HG03520 (cell line): ENCODE measurements around the gene LRRC41.
A peak's percentile ranks its signal among the peaks of the same experiment; 100 is the strongest.
"Not testable (repeated sequence)": the region's sequence is repeated elsewhere in the genome, so short reads cannot be mapped to it uniquely, and the experiment has no call there.

Experiments
- ATAC-seq: cut with Tn5 transposase; IDR thresholded peaks from one replicate; pipeline ENCODE4 v1.9.1; 2021; ENCODE audit warnings: mild to moderate bottlenecking, moderate library complexity; ENCODE audit not compliant: unreplicated experiment

The LRRC41 gene

DNA sequence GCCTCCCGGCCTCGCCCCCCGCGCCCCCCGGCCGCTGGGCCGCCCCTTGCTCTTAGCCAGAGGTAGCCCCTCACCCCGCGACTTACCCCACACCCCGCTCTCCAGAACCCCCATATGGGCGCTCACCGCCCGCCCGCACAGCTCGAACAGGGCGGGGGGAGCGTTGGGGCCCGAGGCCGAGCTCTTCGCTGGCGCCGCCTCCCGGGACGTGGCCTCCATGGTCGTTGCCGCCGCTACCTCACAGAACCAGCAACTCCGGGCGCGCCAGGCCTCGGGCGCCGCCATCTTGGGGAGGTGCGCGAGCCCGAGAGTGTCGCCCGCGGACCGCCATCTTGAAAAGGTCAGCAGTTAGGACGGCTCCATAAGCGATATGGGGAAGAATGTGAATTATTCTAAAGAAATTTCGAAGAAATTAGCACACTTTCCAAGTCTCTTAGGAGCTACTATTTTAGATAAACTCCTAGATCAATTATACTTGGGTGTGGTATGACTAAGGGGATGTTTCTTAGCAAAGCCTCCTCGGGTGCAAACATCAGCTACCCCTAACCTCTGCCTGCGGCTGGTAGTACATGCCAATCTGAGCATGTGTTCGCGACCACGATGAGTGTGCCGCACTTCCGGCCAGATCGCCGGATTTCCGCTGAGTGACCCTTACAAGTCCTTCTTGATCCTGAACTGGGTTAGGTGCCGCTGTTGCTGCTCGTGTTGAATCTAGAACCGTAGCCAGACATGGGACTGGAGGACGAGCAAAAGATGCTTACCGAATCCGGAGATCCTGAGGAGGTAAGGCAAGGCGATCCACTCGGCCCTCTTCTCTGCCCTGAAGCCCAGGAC lies at the start of gene LRRC41, which contains the start of gene UQCRH:
LRRC41 (minus strand) TSS at position 579 of the 834 bp plus-strand sequence; CDS start at position 285, 294 bp downstream.
UQCRH (plus strand) TSS at position 661 of the 834 bp plus-strand sequence; CDS start at position 730, 69 bp downstream.
- peak; percentile 72 for ATAC-seq

DNA sequence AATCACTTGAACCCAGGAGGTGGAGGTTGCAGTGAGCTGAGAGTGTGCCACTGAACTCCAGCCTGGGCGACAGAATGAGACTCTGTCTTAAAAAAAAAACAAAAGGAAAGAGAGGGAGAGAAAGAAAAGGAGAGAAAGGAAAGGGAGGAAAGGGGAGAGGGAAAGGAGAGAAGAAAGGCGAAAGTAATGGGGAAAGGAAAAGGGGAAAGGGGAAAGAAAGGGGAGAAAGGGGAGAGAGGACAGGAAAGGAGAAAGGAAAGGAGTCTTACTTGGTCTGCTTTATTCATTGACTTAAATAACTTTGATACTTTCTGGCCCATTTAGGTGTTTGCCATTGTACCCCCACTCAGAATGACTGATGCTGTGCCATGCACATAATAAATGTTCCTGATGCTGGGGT lies 48.9 kb upstream of the LRRC41 start:
- ATAC-seq: no peak

GRCh38 chr1:46345281-46345680 lies 41.9 kb upstream of the LRRC41 start:
- ATAC-seq: no peak

GRCh38 chr1:46344481-46344880 lies 41.1 kb upstream of the LRRC41 start:
- ATAC-seq: no peak

GRCh38 chr1:46343705-46344104 lies 40.3 kb upstream of the LRRC41 start:
- no peak for ATAC-seq

- ATAC-seq: no peak
Observed at GRCh38 chr1:46343351-46343695, 39.9 kb upstream of the LRRC41 start.

GRCh38 chr1:46342677-46343350 lies 39.4 kb upstream of the LRRC41 start:
- ATAC-seq: no peak

DNA sequence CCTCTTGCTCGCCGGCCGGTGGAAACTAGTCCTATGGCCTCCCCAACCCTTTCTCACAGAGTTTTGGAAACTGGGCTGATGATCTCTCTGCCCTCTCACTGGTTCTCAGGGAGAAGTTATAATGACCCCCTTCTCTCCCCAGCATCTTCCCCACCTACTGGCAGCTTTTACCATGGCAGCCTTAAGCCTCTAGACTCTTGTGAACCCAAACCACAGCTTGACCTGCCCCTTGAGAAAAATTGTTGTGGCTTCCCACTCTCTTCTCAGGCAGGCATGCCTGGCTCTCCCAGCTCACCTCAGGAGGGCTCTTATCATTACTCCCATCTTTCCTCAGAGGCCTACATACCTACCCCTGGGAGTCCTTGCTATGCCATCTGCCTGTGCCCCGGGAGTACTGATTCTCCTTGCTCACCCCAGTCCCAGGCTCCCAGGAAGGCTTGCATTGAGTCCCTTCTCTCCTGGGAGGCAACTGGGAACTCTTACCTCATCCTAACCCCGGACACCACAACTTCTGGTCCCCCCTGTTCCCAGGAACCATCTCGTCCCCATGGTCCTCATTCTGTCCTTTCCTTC lies 38.8 kb upstream of the LRRC41 start:
- no peak for ATAC-seq

GRCh38 chr1:46341222-46342083 lies 38.0 kb upstream of the LRRC41 start:
- no peak for ATAC-seq

DNA sequence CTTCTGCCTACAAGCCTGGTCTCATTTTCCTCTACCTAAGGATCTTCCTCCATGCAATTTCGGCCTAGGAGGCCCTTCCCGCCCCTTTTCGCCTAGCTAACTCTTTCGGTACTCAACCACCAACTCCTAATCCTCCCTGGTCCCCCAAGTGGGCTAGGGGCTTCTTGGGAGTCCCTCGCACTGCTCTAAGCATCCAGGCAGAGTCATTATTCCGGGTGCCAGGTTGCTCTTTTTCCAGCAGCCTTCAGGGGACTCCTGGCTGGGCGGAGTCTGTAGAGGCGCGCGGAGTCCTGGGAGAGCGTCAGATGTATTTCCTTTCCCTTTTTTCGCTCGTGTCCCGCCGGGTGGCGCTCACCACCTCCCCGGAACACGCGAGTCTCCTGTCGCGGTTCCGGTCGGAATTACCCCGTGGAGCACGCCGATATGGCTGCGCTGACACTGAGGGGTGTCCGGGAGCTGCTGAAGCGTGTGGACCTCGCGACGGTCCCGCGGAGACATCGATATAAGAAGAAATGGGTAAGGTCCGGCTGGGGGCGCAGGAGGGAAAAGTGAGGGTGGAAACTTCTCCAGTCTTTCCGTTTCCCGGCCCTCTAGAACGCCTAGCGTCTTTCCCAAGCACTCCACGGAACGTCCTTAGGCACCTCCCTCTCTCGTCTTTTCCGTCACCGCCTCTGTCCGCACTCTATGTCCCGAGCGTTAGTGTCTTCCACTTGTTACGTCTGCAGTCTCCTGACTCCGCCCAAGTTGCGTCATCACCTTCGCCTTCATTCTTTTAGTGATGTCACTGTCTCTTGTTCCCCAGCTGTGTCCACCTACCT lies 37.2 kb upstream of the LRRC41 start, which contains the start of gene NSUN4:
NSUN4 (plus strand) TSS at position 404 of the 818 bp plus-strand sequence; CDS start at position 424, 20 bp downstream.
- ATAC-seq: peak; percentile 73

DNA sequence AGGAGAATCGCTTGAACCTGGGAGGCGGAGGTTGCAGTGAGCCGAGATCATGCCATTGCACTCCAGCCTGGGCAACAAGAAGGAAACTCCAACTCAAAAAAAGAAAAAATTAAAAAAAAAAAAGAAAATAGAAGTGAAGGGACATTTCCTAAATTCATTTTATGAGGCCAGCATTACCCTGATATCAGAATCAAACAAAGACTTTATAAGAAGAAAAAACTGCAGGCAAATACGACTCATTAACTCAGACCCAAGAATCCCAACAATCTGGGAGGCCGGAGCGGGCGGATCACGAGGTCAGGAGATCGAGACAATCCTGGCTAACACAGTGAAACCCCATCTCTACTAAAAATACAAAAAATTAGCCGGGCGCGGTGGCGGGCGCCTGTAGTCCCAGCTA lies 34.0 kb upstream of the LRRC41 start:
- ATAC-seq: not testable (repeated sequence)

GRCh38 chr1:46335081-46335480 lies 31.7 kb upstream of the LRRC41 start:
- ATAC-seq: no peak

DNA sequence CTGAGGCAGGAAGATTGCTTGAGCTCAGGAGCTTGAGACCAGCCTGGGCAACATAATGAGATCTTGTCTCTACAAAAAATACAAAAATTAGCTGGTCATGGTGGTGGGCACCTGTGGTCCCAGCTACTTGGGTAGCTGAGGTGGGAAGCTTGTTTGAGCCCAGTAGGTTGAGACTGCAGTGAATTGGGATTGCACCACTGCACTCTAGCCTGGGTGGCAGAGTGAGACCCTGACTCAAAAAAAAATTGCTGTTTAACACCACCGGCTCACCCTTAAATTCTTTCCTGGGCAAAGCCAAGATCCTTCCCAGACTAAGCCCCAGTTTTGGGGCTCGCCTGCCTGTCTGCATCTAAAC lies 30.6 kb upstream of the LRRC41 start:
- no peak for ATAC-seq

DNA sequence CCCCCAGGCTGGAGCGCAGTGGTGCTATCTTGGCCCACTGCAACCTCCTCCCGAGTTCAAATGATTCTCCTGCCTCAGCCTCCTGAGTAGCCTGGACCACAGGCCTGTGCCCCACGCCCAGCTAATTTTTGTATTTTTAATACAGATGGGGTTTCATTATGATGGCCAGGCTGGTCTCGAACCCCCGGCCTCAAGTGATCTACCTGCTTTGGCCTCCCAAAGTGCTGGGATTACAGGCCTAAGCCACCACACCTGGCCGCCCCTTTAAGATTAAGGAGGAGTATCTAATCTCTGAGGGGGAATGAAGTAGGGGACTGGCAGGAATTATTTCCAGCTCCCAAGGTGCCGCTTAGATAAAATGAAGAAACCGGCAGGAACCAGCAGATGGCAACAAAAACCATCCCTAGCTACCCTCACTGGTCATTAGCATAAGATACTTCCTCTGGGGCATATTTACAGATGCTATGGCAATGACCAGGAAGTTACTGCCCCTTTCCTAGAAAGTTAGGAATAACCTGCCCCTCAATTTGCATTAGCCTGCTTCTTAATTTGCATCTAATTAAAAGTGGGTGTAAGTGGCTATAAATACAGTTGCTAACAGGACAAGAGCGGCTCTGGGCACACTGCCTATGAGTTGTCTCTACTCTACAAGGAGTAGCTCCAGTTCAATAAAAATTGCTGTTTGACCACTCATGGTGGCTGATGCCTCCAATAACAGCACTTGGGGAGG lies 30.0 kb upstream of the LRRC41 start:
- peak; percentile 48 for ATAC-seq

DNA sequence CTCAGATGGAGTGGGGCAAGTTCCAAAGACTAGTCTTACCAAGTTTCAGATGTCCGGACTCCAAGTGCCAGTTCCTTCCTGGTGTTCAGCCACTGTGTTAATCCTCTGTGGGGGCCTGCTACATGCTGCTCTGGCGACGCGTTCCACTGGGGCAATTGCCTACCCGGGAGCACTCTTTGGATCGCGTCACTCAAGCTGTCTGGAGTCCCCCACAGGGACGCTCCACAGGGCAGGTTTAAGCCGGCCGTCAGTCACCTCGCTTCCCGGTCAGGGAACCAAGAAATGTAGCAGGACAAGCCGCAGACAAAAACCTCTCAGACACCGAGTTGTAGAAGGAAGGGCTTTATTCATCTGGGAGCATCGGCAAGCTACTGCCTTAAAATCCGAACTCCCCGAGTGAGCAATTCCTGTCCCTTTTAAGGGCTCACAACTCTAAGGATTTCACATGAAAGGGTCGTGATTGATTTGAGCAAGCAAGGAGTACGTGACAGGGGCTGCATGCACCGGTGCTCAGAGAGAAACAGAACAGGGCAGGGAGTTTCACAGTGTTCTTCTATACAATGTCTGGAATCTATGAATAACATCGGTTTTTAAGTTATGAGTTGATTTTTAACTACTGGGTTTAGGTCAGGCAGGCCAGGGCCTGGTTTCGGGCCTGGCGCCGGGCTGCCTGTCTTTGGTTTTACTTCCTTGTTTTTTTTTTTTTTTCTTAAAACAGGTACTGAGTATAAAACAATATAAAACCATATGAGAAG lies 28.5 kb upstream of the LRRC41 start:
- not testable (repeated sequence) for ATAC-seq

DNA sequence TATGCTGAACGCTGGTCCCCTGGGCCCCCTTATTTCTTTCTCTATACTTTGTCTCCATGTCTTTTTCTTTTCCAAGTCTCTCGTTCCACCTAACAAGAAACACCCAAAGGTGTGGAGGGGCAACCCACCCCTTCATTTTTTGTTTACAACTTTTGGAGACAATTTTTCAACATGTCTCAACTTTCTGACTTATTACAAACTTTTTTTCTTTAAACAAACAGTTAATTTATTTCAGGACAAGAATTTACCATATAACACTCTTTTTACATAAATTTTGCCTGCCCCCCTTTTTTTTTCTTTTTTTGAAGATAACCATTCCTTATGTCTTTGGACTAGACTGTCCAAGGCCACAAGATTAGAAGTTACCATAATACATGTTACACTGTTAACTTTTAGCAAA lies 27.0 kb upstream of the LRRC41 start:
- ATAC-seq: not testable (repeated sequence)

- ATAC-seq: not testable (repeated sequence)
Observed at GRCh38 chr1:46329807-46330206, 26.4 kb upstream of the LRRC41 start.

- not testable (repeated sequence) for ATAC-seq
Observed at GRCh38 chr1:46328182-46328581, 24.8 kb upstream of the LRRC41 start.
